GM23338 (cell line): ENCODE results near the gene RSRC1. TPM values are rescaled to one million over a fixed set of nuclear protein-coding genes. Genes with fewer than 3 reads are reported as not detected.

ENCODE experiments used
- ATAC-seq: fragments of 200-7000 bp; cut with Tn5 transposase; 3 replicates; pipeline ENCODE4 v1.9.1; 2020
- DNase-seq: peaks from one replicate; pipeline ENCODE4 v3.0.0-alpha.2; 2015; ENCODE audit warnings: low spot score
- H2AFZ ChIP-seq: fragments of 200-600 bp; sonication (generic); 2 replicates; pipeline ENCODE4 v1.8.0; 2016; ENCODE audit warnings: antibody characterized with exemption, mild to moderate bottlenecking, moderate library complexity
- H3F3A ChIP-seq: fragments of 200-600 bp; sonication (generic); replicated peaks from 2 replicates; pipeline ENCODE4 v1.8.0; 2017; ENCODE audit warnings: antibody characterized with exemption, mixed run types, low read depth
- H3K27ac ChIP-seq: fragments of 200-600 bp; sonication (generic); 2 replicates; pipeline ENCODE4 v1.6.1; 2016; ENCODE audit warnings: low read depth
- H3K27me3 ChIP-seq: fragments of 200-600 bp; sonication (generic); 2 replicates; pipeline ENCODE4 v1.8.0; 2016; ENCODE audit warnings: mild to moderate bottlenecking, mixed run types, moderate library complexity; ENCODE audit not compliant: insufficient read depth
- H3K36me3 ChIP-seq: fragments of 200-600 bp; sonication (generic); 2 replicates; pipeline ENCODE4 v1.8.0; 2016; ENCODE audit warnings: mild to moderate bottlenecking; ENCODE audit not compliant: insufficient read depth
- H3K4me1 ChIP-seq: fragments of 200-600 bp; sonication (generic); 2 replicates; pipeline ENCODE4 v1.8.0; 2016; ENCODE audit warnings: mild to moderate bottlenecking, moderate library complexity; ENCODE audit not compliant: insufficient read depth
- H3K4me2 ChIP-seq: fragments of 200-600 bp; sonication (generic); 2 replicates; pipeline ENCODE4 v1.7.1; 2017; ENCODE audit warnings: mixed run types
- H3K4me3 ChIP-seq: fragments of 200-600 bp; sonication (generic); 2 replicates; pipeline ENCODE4 v1.6.1; 2016; ENCODE audit warnings: mixed run types
- H3K79me2 ChIP-seq: fragments of 200-600 bp; sonication (generic); replicated peaks from 2 replicates; pipeline ENCODE4 v1.8.0; 2017; ENCODE audit warnings: mild to moderate bottlenecking; ENCODE audit not compliant: insufficient read depth
- H3K9me2 ChIP-seq: fragments of 200-600 bp; sonication (generic); 2 replicates; pipeline ENCODE4 v1.8.0; 2017; ENCODE audit not compliant: insufficient read depth
- H4K20me1 ChIP-seq: fragments of 200-600 bp; sonication (generic); replicated peaks from 2 replicates; pipeline ENCODE4 v1.8.0; 2017; ENCODE audit warnings: mild to moderate bottlenecking; ENCODE audit not compliant: insufficient read depth
- H3K27ac Mint-ChIP-seq: 2 replicates; pipeline ENCODE4 v1.8.0; 2020; ENCODE audit warnings: inconsistent platforms, mild to moderate bottlenecking, moderate library complexity, mixed read lengths
- H3K27me3 Mint-ChIP-seq: 3 replicates; pipeline ENCODE4 v1.8.0; 2022; ENCODE audit warnings: low read depth, mild to moderate bottlenecking, moderate library complexity, mixed read lengths, inconsistent platforms; ENCODE audit not compliant: insufficient read depth, poor library complexity
- H3K36me3 Mint-ChIP-seq: 3 replicates; pipeline ENCODE4 v1.8.0; 2021; ENCODE audit warnings: low read depth, mild to moderate bottlenecking, inconsistent platforms, moderate library complexity, mixed read lengths
- H3K4me1 Mint-ChIP-seq: 3 replicates; pipeline ENCODE4 v1.8.0; 2020; ENCODE audit warnings: mild to moderate bottlenecking, inconsistent platforms, mixed read lengths
- H3K4me3 Mint-ChIP-seq: 3 replicates; pipeline ENCODE4 v1.8.0; 2021; ENCODE audit warnings: moderate library complexity, mild to moderate bottlenecking, inconsistent platforms, mixed read lengths
- H3K9me3 Mint-ChIP-seq: 3 replicates; pipeline ENCODE4 v1.8.0; 2020; ENCODE audit warnings: moderate library complexity, mild to moderate bottlenecking, inconsistent platforms, mixed read lengths
- CREB1 ChIP-seq: fragments of 250-450 bp; sonication (Bioruptor Pico); IDR thresholded peaks from 2 replicates; pipeline ENCODE4 v1.5.0; 2020; ENCODE audit warnings: low read depth, mild to moderate bottlenecking, moderate library complexity
- CTCF ChIP-seq, 2 experiments: fragments of 200-600 bp in 1 of 2; sonication (generic) in 1 of 2; conservative IDR thresholded peaks; 2 replicates each; pipeline versions ENCODE4 v1.5.1 to v1.6.1; 2016 to 2017; ENCODE audit warnings: antibody characterized with exemption in 2 of 2, low read depth in 2 of 2, mild to moderate bottlenecking in 2 of 2, moderate library complexity in 1 of 2
- ETS1 ChIP-seq: IDR thresholded peaks from 2 replicates; pipeline ENCODE4 v1.6.1; 2016; ENCODE audit warnings: antibody characterized with exemption
- EZH2 ChIP-seq: fragments of 200-600 bp; sonication (generic); IDR thresholded peaks from one replicate; pipeline ENCODE4 v1.8.0; 2017; ENCODE audit warnings: antibody characterized with exemption, mild to moderate bottlenecking, low read depth; ENCODE audit not compliant: unreplicated experiment
- EZH2phosphoT487 ChIP-seq: fragments of 200-600 bp; sonication (generic); IDR thresholded peaks from one replicate; pipeline ENCODE4 v1.8.1; 2018; ENCODE audit warnings: antibody characterized with exemption; ENCODE audit not compliant: unreplicated experiment
- JUNB ChIP-seq: IDR thresholded peaks from one replicate; pipeline ENCODE4 v1.6.1; 2016; ENCODE audit warnings: antibody characterized with exemption; ENCODE audit not compliant: unreplicated experiment
- NANOG ChIP-seq: IDR thresholded peaks from 2 replicates; pipeline ENCODE4 v1.6.1; 2016; ENCODE audit warnings: antibody characterized with exemption, borderline replicate concordance
- POLR2AphosphoS5 ChIP-seq: IDR thresholded peaks from 2 replicates; pipeline ENCODE4 v1.6.1; 2016; ENCODE audit warnings: antibody characterized with exemption, low read depth
- REST ChIP-seq: IDR thresholded peaks from one replicate; pipeline ENCODE4 v1.6.1; 2018; ENCODE audit warnings: antibody characterized with exemption; ENCODE audit not compliant: unreplicated experiment
- STAT1 ChIP-seq: IDR thresholded peaks from one replicate; pipeline ENCODE4 v1.6.1; 2016; ENCODE audit warnings: antibody characterized with exemption; ENCODE audit not compliant: unreplicated experiment
- ZNF331 ChIP-seq: fragments of 250-450 bp; sonication (Bioruptor Pico); IDR thresholded peaks from 2 replicates; pipeline ENCODE4 v1.5.0; 2020; ENCODE audit warnings: low read depth, mild to moderate bottlenecking, moderate library complexity
- polyA plus RNA-seq: library from polyadenylated mRNA; unstranded; fragments of >200 nt; fragmentation: Nextera tagmentation; extraction: Ambion mirVana; gene quantifications from 2 replicates; pipeline ENCODE4 v1.2.1, GENCODE V29; 2016
- total RNA-seq: library from RNA; depleted of rRNA; stranded (reverse); fragments of >200 nt; shearing (Covaris generic); gene quantifications from 2 replicates; pipeline ENCODE4 v1.2.3, GENCODE V29; 2014

RSRC1 gene
- total and polyA plus RNA-seq, 2 experiments from 2014 or later = 32.5 to 76.8 TPM

- no peak for TF ChIP-seq ZNF331 (CRISPR knock-in tag)
- TF ChIP-seq REST = no peak
- TF ChIP-seq JUNB = no peak
- TF ChIP-seq CTCF (conservative IDR thresholded peaks at IDR 0.05; ENCODE audit: low read depth in 2 of 2) = no peak
- TF ChIP-seq EZH2phosphoT487 = no peak
- TF ChIP-seq CREB1 (CRISPR knock-in tag) = no peak
- no peak for TF ChIP-seq NANOG
- TF ChIP-seq POLR2AphosphoS5 = no peak
Measured at GRCh38 chr3:158220575-158220974, 110.7 kb downstream of the RSRC1 start (continued).

GRCh38 chr3:158221426-158221825, 111.5 kb downstream of the RSRC1 start:
- Mint-ChIP-seq H3K36me3 (no peaks in the 10 kb centered on the region), H3K9me3 (no peaks in the 10 kb centered on the region), H3K27me3 (no peaks in the 10 kb centered on the region), H3K4me3 (no peak overlapping the region), H3K27ac (no peak overlapping the region), H3K4me1 (no peaks in the 10 kb centered on the region)
- Histone ChIP-seq H3K4me2 (no peak overlapping the region), H3K27ac (no peak overlapping the region), H3K79me2 (no peaks in the 10 kb centered on the region), H3K27me3 (no peaks in the 10 kb centered on the region), H4K20me1 (no peaks in the 10 kb centered on the region), H3K4me1 (no peaks in the 10 kb centered on the region), H3K9me2 (no peaks in the 10 kb centered on the region), H3K36me3 (no peaks in the 10 kb centered on the region), H3F3A (no peaks in the 10 kb centered on the region), H3K4me3 (no peak overlapping the region), H2AFZ (no peak overlapping the region)
- ATAC-seq (no peak), DNase-seq (no peak)
- no peak for TF ChIP-seq CREB1 (CRISPR knock-in tag)
- TF ChIP-seq NANOG = no peak
- TF ChIP-seq EZH2 = no peak
- no peak for TF ChIP-seq EZH2phosphoT487
- no peak for TF ChIP-seq CTCF (conservative IDR thresholded peaks at IDR 0.05; ENCODE audit: low read depth in 2 of 2)
- no peak for TF ChIP-seq JUNB
- TF ChIP-seq STAT1 = no peak
- no peak for TF ChIP-seq ETS1
- no peak for TF ChIP-seq POLR2AphosphoS5
